ENCODE data around the gene TRMT5. TPM values are rescaled to one million over a fixed set of nuclear protein-coding genes. Genes with fewer than 3 reads are reported as not detected.

The TRMT5 gene
- total and polyA plus RNA-seq, 9 of the 15 experiments (the other 6 are each of a cell fraction or from before 2014, with no cell fraction given), result 8.4 to 20.0 (median 15.1) TPM

DNA sequence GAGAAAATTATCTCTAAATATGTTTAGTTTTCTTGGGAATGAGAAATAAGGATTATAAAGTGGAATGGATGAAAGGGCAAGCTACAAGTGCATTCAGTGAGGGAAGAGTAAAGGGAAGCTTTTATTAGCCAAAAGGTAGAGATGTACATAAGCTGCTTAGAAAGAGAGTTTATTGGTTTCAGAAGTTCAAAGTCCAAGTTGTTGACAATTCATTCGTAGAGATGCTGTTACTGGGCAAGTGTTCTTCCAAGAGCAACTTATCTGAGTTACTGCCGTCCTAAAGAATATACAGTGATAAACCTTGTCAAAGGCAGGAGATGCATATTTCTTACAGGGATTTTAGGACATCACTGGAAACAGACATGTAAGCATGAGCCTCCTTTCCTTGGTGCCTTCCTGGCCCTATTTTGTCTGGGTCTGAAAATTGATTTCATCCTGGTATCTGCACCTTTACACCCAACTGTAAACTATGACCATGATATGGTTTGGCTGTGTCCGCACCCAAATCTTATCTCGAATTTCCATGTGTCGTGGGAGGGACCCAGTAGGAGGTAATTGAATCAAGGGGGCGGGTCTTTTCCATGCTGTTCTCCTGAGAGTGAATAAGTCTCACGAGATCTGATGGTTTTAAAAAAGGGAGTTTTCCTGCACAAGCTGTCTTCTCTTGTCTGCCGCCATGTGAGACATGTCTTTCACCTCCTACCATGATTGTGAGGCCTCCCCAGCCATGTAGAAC is 46.8 kb downstream of the TRMT5 start:
- no peak overlapping the region for H3K4me3 ChIP-seq
- BruUV-seq (replicated peaks), result no TSS peak
- H3K9me1 ChIP-seq (ENCODE audit: control insufficient read depth, insufficient read depth, low read length), result no peaks in the 10 kb centered on the region
- H3K9ac ChIP-seq (ENCODE audit: insufficient read depth in 1 of 2, low read depth in 2 of 2, low read length in 2 of 2), result no peak overlapping the region
- H3K4me1 ChIP-seq (replicated peaks in 1 of 2; ENCODE audit: control insufficient read depth in 2 of 2, insufficient read depth in 2 of 2, low read length in 2 of 2), result peaks cover 0 to 6% of the 10 kb centered on the region in 2 experiments; a peak in 2 of 5 replicates
- H3K4me2 ChIP-seq (ENCODE audit: insufficient read depth, low read length), result peak overlapping the region; percentile 49
- H3K36me3 ChIP-seq (ENCODE audit: control insufficient read depth, insufficient read depth, low read length), result no peaks in the 10 kb centered on the region
- peaks cover 5% of the 10 kb centered on the region for H3K9me3 ChIP-seq (replicated peaks; ENCODE audit: control insufficient read depth, insufficient read depth, low read depth, low read length)
- in situ Hi-C loops (cut with MboI), result no loop called here
- H3K27me3 ChIP-seq (ENCODE audit: control insufficient read depth in 2 of 2, insufficient read depth in 2 of 2, low read length in 2 of 2), result no peaks in the 10 kb centered on the region
- DNase-seq (ENCODE audit: extremely low read depth in 1 of 4, low spot score in 3 of 4) (peak; percentile 5 to 74 (median 8)), ATAC-seq (peak; percentile 79), FAIRE-seq (peak; percentile 72)
- H3K79me2 ChIP-seq (ENCODE audit: control insufficient read depth, insufficient read depth, low read length), result no peaks in the 10 kb centered on the region
- no peak overlapping the region for H2AFZ ChIP-seq (ENCODE audit: low read depth, low read length)
- POLR2A ChIA-PET, result no interaction called here
- intact Hi-C loops (cut with micrococcal nuclease), result no loop called here
- CTCF ChIA-PET (ENCODE audit: low intra/inter-chr PET ratio), result no interaction called here
- WGBS (ENCODE audit: insufficient coverage, low coverage, missing lambda C conversion rate), result 27% methylated on average over 4 of the region's 8 CpGs
- H3K27ac ChIP-seq (ENCODE audit: extremely low read depth, low read depth, low read length), result peak overlapping the region; percentile 56; the same call in 2 of the 3 replicates
- H4K20me1 ChIP-seq (replicated peaks; ENCODE audit: control insufficient read depth, insufficient read depth, low read length), result no peaks in the 10 kb centered on the region
- TF ChIP-seq CREM (IDR thresholded peaks at IDR 0.05; ENCODE audit: low read depth), result no peak
- TF ChIP-seq SMARCB1 (IDR thresholded peaks at IDR 0.05; ENCODE audit: insufficient read length, low read depth), result no peak
- TF ChIP-seq, protein P1, sequence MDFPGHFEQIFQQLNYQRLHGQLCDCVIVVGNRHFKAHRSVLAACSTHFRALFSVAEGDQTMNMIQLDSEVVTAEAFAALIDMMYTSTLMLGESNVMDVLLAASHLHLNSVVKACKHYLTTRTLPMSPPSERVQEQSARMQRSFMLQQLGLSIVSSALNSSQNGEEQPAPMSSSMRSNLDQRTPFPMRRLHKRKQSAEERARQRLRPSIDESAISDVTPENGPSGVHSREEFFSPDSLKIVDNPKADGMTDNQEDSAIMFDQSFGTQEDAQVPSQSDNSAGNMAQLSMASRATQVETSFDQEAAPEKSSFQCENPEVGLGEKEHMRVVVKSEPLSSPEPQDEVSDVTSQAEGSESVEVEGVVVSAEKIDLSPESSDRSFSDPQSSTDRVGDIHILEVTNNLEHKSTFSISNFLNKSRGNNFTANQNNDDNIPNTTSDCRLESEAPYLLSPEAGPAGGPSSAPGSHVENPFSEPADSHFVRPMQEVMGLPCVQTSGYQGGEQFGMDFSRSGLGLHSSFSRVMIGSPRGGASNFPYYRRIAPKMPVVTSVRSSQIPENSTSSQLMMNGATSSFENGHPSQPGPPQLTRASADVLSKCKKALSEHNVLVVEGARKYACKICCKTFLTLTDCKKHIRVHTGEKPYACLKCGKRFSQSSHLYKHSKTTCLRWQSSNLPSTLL (IDR thresholded peaks at IDR 0.05), result no peak
- TF ChIP-seq RBBP5 (IDR thresholded peaks at IDR 0.05; ENCODE audit: borderline replicate concordance, insufficient read depth, low read length, poor library complexity, severe bottlenecking), result no peak
- peak; percentile 68 for TF ChIP-seq TAL1 (IDR thresholded peaks at IDR 0.05)
- TF ChIP-seq POLR2H (tag; IDR thresholded peaks at IDR 0.05; ENCODE audit: low read depth), result no peak
- TF ChIP-seq ZNF668 (CRISPR knock-in tag; IDR thresholded peaks at IDR 0.05), result no peak
- no peak for TF ChIP-seq CBFB (CRISPR knock-in tag; IDR thresholded peaks at IDR 0.05)
- TF ChIP-seq ZNF77 (CRISPR knock-in tag; IDR thresholded peaks at IDR 0.05), result no peak
- no peak for TF ChIP-seq SRSF1 (IDR thresholded peaks at IDR 0.05; ENCODE audit: low read depth, low read length)
- TF ChIP-seq SMAD2 (IDR thresholded peaks at IDR 0.05; ENCODE audit: low read depth, low read length), result no peak
- no peak for TF ChIP-seq MYC (IDR thresholded peaks at IDR 0.05; ENCODE audit: low read depth, low read length)
- TF ChIP-seq MYC (CRISPR knock-in tag; IDR thresholded peaks at IDR 0.05; ENCODE audit: borderline replicate concordance, low read depth), result no peak
- TF ChIP-seq RBM34 (IDR thresholded peaks at IDR 0.05; ENCODE audit: borderline replicate concordance, insufficient read depth, low read length), result no peak
- TF ChIP-seq CBFA2T2 (conservative IDR thresholded peaks at IDR 0.05), result peak; percentile 66
- TF ChIP-seq SIN3A (IDR thresholded peaks at IDR 0.05; ENCODE audit: borderline replicate concordance in 2 of 2, control insufficient read depth in 1 of 2, low read depth in 2 of 2, low read length in 2 of 2), result no peak
- TF ChIP-seq ZBTB17 (CRISPR knock-in tag; IDR thresholded peaks at IDR 0.05), result no peak
- TF ChIP-seq POLR2AphosphoS5 (IDR thresholded peaks at IDR 0.05; ENCODE audit: control insufficient read depth, insufficient read depth, low read depth, low read length), result no peak
- no peak for TF ChIP-seq PHF20 (IDR thresholded peaks at IDR 0.05; ENCODE audit: partially characterized antibody)
- peak; percentile 57; the same call in 1 of the 2 replicates for TF ChIP-seq DPF2 (IDR thresholded peaks at IDR 0.05)
- TF ChIP-seq PPARD (CRISPR knock-in tag; IDR thresholded peaks at IDR 0.05), result no peak
- TF ChIP-seq JUNB (CRISPR knock-in tag; conservative IDR thresholded peaks at IDR 0.05), result no peak
- no peak for TF ChIP-seq ZNF778 (CRISPR knock-in tag; IDR thresholded peaks at IDR 0.05)
- no peak for TF ChIP-seq KAT8 (IDR thresholded peaks at IDR 0.05; ENCODE audit: low read depth)
